ENCODE results near the gene ANKS1B.

GRCh38 chr12:99772274-99772673, 212.5 kb downstream of the ANKS1B start:
- no peak for TF ChIP-seq CTCF (tag by site-specific recombination; IDR thresholded peaks at IDR 0.05)
- TF ChIP-seq REST (tag by site-specific recombination; IDR thresholded peaks at IDR 0.05) = no peak
- TF ChIP-seq ZNF768 (tag by site-specific recombination; IDR thresholded peaks at IDR 0.05) = no peak
- TF ChIP-seq ZNF423 (tag by site-specific recombination; IDR thresholded peaks at IDR 0.05) = no peak
- TF ChIP-seq ZNF274 (IDR thresholded peaks at IDR 0.05; ENCODE audit: low read length) = no peak
- no peak for TF ChIP-seq ZNF274 (tag by site-specific recombination; IDR thresholded peaks at IDR 0.05; ENCODE audit: borderline replicate concordance)
- no peak for TF ChIP-seq ZNF239 (tag by site-specific recombination; IDR thresholded peaks at IDR 0.05)
- no peak for TF ChIP-seq PRDM4 (tag by site-specific recombination; IDR thresholded peaks at IDR 0.05)
- TF ChIP-seq BCL11B (tag by site-specific recombination; IDR thresholded peaks at IDR 0.05; ENCODE audit: low read depth) = no peak
- TF ChIP-seq SCRT2 (tag by site-specific recombination; IDR thresholded peaks at IDR 0.05) = no peak
- no peak for TF ChIP-seq ZNF529 (tag by site-specific recombination; IDR thresholded peaks at IDR 0.05; ENCODE audit: insufficient replicate concordance)
- no peak for TF ChIP-seq ZNF555 (tag by site-specific recombination; conservative IDR thresholded peaks at IDR 0.05)
- TF ChIP-seq MYNN (tag by site-specific recombination; IDR thresholded peaks at IDR 0.05; ENCODE audit: borderline replicate concordance) = no peak
- TF ChIP-seq GLI4 (tag by site-specific recombination; IDR thresholded peaks at IDR 0.05) = no peak

All from HEK293 (cell line).